Skeletal muscle satellite cell (primary cell): Measurements from ENCODE around the gene CTNNB1. TPM values are rescaled to one million over a fixed set of nuclear protein-coding genes. Genes with fewer than 3 reads are reported as not detected.

ENCODE experiments used
- small RNA-seq: library from RNA; depleted of rRNA; stranded (forward); fragments of <200 nt; gene quantifications from one replicate; pipeline ENCODE3, GENCODE V24; 2012

Gene CTNNB1

Small RNA genes lying within 50 kb of the gene (small RNA-seq; reads per million reads assigned to genes)
- gene MRPS31P1: not detected
